Measurements from ENCODE around the gene SLC9A9.

DNA sequence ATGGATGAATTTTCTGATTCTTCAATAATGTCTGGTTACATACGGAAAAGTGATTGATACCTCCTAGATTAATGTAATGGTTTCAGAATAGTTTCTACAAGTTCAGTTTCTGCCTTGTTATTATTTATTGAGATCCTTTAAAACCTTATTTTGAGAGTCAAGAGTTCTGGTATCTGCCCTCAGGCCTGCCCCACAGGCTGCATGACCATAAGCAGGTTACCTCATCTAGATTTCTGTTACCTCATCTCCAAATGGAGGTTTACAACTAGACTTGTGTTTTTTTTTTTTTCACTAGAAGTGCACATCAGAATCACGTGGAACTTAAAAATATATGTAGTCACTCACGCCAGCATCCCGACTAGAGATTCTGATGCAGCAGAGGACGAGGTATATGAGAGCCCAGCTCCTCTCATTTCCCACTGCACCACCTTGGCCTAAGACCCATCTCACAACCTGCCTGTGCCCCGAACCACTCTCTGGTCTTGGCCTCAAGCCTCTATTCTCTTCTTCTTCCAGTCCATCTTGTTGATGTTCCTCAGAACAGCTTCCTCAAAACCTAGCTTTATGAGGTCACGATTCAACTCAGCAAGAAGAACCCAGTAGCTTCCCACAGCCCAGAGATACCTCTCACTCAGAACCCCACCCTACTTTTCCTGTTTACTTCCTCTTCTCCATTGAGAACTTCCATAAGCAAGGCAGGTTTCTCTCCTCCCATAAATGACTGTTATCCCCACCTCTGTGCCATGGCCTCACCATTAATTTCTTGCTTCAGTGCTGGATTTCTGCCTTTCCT, 375.3 kb downstream of the SLC9A9 start:
- TF ChIP-seq, protein P1, sequence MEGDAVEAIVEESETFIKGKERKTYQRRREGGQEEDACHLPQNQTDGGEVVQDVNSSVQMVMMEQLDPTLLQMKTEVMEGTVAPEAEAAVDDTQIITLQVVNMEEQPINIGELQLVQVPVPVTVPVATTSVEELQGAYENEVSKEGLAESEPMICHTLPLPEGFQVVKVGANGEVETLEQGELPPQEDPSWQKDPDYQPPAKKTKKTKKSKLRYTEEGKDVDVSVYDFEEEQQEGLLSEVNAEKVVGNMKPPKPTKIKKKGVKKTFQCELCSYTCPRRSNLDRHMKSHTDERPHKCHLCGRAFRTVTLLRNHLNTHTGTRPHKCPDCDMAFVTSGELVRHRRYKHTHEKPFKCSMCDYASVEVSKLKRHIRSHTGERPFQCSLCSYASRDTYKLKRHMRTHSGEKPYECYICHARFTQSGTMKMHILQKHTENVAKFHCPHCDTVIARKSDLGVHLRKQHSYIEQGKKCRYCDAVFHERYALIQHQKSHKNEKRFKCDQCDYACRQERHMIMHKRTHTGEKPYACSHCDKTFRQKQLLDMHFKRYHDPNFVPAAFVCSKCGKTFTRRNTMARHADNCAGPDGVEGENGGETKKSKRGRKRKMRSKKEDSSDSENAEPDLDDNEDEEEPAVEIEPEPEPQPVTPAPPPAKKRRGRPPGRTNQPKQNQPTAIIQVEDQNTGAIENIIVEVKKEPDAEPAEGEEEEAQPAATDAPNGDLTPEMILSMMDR (IDR thresholded peaks at IDR 0.05; ENCODE audit: insufficient read depth, low read length): no peak
- TF ChIP-seq POLR2AphosphoS5 (IDR thresholded peaks at IDR 0.05; ENCODE audit: low read depth): no peak

Data from HL-60 (cell line).